HG03108 (cell line): ENCODE results near the gene GNGT1.

Experiments used
- ATAC-seq: cut with Tn5 transposase; IDR thresholded peaks from one replicate; pipeline ENCODE4 v1.9.1; 2021; ENCODE audit warnings: moderate library complexity; ENCODE audit not compliant: unreplicated experiment

Gene GNGT1

DNA sequence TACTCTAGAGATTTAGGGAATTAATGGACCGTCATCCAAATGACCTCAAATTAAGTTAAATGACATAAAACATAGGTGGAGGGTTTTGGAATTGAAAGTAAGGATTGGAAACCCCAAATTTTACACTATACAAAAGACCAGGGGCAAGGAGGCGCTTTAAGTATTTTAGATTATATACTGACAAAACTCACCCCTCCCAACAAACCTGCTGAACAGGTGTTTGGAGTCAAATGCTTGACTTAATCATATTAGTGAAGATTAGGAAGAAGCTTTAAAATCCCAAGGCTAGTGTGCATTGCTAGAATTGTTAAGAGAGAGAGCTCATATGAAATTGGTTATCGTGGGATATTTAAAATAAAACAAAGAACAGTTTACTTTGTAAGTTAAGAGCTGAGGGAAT, at the start of gene GNGT1:
TSS of gene GNGT1 (plus strand) at position 301 of the 400 bp plus-strand sequence. CDS start 180 bp downstream, outside the sequence.
- ATAC-seq = no peak

DNA sequence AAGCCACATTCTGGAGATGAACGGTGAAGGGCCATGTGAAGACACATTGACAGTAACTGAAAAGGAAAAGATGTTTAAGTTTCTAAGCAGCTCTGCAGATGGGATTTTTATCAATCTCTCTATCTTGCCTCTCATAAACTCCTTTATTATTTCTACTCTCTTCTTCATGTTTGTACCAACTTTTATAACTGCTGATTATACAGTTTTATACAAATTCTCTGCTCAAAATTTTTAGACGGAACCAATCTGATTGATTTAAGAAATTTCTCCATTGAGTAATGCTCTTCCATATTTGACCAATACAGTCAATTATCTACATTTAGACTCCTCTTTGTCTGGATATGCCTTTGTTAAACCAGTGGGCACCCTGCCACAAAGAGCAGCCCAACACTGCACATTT, 47.5 kb upstream of the GNGT1 start:
- no peak for ATAC-seq

DNA sequence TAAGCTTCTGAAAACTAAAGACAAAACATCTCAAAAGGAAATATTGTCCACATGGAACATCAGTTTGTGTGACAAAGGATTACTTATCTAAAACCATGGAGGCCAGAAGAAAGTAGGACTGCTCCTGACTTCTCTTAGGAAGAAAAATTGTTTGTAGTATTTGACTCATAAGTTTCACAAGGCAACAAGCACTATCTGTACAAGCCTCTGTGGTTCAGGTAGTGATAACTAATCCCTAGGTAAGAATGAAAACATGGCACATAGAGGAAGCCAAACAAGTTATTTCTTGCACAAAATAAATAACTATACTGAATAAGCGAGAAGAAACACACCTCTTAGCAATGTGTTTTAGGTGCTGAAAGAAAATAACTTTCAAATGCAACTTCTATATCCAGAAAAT, 46.1 kb upstream of the GNGT1 start:
- ATAC-seq = no peak

DNA sequence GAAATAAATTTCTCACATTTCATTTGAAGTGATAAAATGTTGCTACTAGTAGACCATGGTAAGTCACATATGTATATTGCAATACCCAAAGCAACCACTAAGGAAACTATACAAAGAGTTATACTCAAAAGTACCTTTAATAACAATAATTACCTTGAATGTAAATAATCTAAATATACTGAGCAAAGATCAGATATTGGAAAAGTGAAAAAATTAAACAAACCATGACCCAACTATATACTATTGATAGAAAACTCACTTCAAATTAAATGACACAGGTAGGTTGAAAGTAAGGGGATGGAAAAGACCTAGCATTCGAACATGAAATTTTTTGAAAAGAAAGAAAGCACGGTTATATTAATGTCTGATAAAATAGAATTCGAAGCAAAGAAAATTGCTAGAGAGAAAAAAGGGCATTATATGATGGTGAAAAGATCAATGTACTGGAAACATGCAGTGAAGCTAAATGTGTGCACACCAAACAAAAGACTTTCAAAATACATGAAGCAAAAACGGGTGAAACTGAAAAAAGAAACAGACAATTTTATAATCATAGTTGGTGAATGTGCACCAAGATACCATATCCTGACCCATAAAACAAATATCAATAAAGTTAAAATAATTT, 44.9 kb upstream of the GNGT1 start:
- no peak for ATAC-seq

DNA sequence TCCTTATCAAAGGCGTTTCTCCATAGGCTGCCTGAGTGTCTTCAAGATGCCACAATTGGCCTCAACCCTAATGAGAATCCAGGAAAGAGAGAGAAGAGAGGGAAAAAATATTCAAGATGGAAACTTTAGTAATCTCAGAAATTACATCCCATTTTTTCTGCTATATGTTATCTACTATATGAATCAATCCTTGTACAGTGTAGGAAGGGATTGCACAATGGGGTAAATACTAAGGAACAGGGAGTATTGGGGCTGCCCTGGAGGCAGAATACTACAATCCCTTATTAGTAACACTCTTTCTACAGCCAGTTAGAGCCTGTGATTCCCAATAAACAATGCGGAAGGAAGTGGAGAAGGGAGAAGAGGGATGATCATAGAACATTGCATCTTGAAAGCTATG, 43.7 kb upstream of the GNGT1 start:
- no peak for ATAC-seq

DNA sequence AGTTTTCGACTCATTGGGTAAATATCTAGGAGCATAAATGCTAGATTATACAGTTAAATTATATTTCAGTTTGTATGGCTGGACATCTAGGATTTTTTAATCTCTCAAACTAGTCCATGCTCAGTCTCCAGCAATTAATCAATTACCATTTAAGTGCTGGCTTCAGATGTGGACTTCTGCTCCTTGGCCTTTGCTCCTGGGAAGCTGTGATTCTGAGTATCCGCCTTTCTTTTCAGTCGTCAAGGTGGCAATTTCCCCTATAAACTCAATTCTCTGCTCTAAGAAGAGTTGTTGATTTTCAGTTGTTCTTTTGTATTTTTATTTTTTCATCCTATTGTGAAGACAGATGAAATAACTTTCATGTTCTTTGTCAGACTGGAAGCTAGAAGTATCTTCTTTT, 39.5 kb upstream of the GNGT1 start:
- no peak for ATAC-seq

DNA sequence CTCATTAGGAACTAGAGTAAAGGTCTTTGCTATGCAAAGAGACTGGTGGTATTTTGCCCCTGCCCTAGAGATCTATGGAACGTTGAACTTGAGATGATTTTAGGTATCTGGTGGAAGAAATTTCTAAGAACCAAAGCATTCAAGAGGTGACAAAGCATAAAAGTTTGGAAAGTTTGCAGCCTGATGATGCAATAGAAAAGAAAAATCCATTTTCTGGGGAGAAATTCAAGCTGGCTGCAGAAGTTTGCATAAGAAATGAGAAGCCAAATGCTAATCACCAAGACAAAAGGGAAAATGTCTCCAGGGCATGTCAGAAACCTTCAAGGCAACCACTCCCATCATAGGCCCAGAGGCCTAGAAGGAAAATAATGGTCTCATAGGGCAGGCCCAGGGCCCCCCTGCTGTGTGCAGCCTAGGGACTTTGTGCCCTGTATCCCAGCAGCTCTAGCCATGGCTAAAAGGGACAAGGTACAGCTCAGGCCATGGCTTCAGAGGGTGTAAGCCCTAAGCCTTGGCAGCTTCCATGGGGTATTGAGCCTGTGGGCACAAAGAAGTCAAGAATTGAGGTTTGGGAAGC, 32.3 kb upstream of the GNGT1 start:
- ATAC-seq = no peak

DNA sequence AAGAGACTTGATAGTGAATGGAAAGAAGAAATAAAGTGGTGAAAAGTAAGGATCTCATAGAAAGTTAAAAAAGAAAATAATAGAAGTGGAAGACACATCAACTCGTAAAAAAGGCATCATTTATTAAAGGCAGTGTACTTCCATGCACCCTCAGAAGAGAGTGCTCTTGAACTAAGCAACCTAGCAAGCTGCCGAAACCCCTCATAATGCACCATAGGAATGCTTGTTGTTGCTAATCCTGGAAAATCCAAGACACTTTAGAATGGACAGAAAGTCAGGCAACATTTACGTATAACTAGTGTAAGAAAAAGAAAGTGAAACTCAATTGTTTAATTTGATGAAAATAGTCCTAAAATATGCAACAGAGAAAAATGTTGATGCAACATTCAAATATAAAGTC, 28.6 kb upstream of the GNGT1 start:
- no peak for ATAC-seq

DNA sequence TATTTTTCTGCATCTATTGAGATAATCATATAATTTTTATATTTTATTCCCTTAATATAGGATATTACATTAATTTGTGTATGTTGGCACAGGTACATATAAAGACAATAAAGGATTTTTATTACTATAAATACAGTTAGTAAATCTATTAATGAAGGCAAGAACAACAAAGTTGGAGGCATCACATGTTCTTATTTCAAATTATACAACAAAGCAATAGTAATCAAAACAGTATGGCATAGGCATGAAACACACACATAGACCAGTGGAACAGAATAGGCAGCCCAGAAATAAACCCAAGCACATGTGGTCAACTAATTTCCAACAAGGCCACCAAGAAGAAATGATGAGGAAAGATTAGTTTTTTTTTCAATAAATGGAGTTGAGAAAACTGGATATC, 27.0 kb upstream of the GNGT1 start:
- ATAC-seq = no peak

DNA sequence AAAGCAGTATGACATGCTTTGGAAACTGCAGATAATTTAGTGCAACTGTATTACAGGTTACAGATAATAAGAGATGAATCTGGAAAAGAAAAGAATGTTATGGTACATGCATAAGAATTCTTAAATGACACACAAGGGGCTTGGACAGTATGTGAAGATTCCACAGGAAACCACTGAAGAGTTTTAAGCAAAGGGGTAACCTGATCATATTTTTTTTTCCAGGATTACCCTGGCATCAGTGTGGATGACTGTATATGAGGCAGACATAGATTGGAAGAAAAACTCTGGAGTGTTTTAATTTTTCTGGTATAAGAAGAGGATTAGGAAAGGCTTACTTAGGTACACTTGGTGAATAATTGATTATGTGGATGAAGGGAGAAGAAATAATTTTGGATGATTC, 23.9 kb upstream of the GNGT1 start:
- no peak for ATAC-seq

DNA sequence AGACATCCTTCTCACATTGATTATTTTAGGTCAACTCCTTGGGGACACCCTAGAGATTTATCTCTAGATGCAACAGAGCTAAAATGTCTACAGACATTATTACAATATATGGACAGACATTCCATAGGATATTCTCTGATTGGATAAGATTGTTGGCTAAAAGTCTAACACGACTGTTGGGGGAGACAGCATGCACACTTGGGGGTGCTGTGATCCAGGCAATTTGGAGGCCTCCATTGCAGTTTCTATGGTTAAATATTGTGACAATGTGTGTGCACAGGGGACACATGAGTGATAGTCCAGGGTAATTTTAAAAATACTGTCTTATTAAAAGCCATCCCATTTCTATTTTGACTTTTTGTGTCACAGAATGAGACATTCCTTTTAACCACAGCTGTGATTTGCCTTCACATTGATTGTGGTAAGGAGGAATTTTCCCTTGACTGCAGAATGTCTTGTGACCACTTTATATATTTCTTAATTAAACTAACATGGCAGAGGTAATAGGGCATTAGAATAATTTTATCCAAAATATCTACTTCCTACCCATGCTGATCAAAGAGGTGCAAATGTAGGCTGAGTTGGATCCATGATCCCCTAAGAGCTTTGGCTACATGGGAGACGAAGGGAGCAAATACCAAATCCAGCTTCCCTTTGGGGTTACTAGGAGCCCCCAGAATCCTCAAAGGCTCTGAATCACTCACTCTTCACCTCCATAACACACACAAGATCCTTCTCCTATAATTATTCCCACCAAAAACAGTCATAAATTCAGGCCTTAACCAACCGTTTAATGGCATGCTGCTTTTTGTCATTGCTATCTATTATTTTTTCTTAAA, 23.1 kb upstream of the GNGT1 start:
- no peak for ATAC-seq

DNA sequence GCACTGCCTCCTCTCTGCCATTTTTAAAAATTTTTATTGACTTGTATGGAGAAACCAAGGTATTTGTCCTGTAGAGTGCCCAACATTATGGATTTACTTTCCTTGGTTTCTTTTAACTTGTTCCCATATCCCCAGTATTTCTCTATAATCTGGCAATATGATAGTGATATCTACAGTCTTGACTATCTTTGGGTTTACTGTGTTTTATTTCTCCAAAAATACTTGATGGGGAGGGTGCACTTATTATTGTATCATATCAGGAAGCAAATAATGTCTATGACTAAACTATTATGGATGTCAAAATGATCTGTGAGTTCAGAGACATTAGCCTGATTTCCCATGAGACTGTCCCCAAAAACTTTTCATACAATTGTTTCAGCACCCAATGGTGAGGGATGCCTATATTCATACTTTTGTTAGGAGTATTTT, 22.4 kb upstream of the GNGT1 start:
- no peak for ATAC-seq

DNA sequence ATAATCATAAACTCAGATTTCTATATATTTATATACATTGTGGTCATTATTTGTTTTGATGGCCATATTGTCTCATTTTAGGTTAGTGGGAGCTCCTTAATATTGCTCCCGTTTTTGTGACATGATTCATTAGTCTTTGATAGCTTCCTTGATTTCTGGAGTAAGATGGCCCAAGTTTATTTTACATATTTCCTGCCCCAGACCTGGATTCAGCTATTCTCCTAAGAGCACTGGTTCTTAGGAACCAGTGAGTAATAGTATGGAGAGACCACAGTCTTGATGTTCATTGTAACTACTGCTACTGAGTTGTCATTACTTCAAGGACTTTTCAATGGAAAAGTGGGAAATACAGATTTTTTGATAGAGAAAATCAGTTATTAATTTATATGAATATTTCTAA, 21.8 kb upstream of the GNGT1 start:
- ATAC-seq = no peak

DNA sequence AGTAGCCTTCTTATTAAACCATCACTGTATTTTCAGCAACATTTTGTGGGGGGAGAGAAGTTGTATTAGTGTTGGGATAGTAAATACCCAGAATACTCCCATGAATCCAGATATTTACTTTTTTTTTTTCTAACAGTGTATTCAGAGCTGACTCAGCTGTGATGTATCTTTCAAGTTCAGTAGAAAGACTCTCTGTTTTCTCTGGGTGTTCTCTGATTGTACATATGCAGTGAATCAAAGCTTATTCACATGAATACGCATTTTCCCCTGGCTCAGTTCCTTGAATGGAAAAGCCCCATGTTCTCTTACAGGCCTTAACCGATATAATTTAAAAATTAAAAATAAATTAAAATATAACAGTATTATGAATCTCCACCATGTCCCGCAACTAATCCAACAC, 17.1 kb upstream of the GNGT1 start:
- no peak for ATAC-seq

DNA sequence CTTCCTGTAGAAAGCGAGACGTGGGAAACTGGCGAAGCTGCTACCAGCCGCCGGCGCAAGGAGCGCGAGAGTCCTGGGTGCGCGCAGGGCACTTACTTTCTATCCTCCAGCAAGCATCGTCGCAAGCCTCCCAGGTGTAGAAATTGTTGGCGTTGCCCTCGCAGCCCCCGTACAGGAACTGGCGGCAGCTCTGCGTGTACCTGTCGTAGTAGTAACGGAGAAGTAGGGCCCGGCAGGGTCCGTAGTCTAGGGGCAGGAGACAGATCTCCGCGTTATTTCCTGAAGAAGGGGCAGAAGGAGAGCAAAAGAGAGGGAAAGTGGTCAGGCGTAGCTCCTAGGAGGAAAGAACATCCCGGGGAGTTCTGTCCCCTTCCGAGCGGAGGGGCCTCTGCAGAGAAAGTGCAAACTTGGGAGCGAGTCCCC, 16.3 kb upstream of the GNGT1 start:
- peak; percentile 53 for ATAC-seq

DNA sequence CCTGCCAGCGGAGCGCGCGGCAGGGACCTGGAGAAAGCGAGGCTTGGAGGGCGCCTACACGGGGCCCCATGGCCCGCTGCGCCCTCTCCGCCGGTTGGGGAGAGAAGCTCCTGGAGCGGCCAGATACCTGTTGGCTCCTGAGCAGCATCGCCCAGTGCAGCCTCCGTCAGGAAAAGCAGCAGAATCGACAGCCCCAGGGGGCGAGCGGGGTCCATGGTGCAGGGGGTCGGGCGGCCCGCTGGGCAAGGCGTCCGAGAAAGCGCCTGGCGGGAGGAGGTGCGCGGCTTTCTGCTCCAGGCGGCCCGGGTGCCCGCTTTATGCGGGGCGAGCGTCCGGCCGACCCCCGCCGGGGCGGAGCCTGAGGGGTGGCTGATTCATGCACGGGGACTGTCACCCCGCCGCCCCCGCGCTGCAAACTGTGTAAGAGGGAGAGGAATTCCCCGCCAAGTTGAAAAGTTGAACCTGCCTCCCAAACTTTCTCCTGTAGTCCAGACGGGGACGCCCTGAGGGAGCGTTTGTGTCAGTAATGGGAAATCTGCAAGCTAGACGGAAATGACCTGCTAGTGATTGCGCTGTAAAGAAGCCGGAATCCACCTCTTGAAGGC, 15.8 kb upstream of the GNGT1 start, which contains the start of gene TFPI2:
TSS of gene TFPI2 (minus strand) at position 290 of the 605 bp plus-strand sequence. CDS start at position 215, 75 bp downstream.
- ATAC-seq = peak; percentile 28

DNA sequence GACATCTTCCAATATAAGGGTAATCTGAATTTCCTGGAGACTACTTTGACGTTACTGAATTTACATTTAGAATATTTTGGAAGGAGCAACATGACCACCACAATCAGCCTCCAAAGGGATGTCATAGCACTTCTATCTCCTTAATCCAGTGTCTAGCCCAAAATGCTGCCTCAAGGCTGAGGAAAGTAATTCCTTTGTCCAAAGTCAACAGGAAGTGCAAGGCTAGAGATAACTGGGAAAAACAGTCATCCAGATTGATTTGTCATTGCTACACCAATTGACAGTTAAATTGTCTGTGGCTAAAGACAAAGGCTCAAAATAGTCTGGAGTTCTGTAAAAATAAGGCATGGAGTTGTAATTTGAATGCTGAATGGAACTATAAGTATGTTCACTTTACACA, 11.9 kb upstream of the GNGT1 start:
- ATAC-seq = no peak

DNA sequence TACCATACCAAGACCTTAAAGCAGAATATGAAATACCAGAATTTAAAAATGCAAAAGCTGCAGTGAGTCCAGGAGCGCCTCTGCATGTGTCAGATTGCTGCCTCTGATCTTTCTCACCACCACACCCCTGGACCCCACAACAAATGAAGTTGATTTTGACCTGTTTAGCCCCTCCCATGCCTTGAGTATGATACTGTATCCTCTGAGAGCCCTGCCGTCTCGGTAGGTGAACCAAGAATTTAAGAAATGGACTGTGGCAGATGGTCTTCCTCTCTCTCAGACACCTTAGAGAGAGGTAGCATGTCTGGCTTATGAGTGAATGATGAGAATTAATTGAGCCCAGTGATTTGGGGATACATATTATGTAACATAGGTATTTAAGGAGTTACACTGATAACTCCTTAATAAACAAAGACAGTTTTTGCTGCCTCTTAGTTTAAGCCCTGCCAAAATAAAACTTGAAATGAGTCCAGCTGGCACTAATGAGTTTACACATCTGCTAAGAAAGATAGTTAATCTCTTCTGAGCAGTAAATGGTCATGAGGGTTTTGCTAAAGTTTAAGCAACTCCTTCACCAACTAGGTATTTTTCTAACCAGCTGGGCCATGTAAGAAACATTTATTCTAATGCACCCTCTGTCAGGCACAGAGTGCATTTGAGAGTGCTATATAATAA, 11.3 kb upstream of the GNGT1 start:
- no peak for ATAC-seq

DNA sequence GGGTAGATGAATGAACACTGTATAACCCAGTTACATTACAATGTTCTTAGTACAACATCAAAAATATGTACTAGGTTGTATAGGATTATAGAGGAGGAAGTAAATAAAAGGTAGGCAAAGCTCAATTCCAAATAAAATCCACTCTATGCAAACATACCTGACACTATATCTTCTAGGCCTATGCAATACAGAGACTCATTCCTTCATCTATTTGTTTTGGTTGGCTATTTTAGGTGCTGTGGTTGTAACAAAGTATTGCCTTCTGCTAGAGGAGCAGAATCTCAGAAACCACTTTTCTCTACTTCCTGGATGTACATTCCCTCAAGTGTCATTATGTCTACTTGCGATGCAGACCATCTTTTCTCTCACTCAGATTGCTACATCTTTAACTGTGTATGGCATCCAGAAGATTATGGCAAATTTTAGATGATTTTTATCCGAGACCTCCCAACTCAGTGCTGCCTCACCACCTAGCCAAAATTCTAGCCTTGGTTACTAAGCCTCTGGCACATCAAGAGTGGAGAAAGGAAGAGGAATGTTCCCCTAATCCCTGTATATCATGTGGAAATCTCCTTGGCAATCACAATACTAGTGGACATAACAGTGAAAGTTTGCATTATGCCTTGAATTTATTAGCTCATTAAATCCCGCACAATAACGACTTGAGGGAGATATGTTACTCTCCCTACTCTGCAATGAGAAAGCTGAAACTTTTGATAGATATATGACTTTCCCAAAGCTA, 10.3 kb upstream of the GNGT1 start:
- no peak for ATAC-seq

DNA sequence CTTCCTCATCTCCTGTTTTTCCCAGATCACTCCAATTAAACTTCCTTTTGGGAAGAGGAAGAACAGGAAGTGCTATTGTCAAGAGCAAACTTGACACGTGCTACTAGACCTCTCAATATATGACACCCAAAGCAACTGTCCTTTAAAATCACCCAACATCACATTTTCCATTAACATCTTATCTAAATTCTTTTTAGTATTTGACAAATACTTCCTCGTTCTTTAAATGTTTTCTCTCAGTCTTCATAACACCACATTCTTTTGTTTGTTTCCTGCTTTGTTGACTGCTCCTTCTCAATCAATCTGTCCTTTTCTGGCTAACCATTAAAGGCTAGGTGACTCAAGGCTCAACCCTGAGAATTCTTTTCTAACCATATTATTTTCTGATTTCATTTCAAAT, 8.7 kb upstream of the GNGT1 start:
- no peak for ATAC-seq
